H9 (cell line): Measurements from ENCODE around the gene ZNF687. TPM values are rescaled to one million over a fixed set of nuclear protein-coding genes. Genes with fewer than 3 reads are reported as not detected.

Experiments
- DNase-seq: peaks from one replicate; pipeline ENCODE4 v3.0.0-alpha.2; 2017
- H2AFZ ChIP-seq: one replicate; pipeline ENCODE4 v1.6.1; 2013; ENCODE audit warnings: mild to moderate bottlenecking, low read length, control low read depth, moderate library complexity
- H2AK5ac ChIP-seq: 2 replicates; pipeline ENCODE4 v1.6.1; 2013; ENCODE audit warnings: low read length, control low read depth, mixed read lengths; ENCODE audit not compliant: insufficient read length
- H2BK120ac ChIP-seq: one replicate; pipeline ENCODE4 v1.6.1; 2013; ENCODE audit warnings: low read depth, mild to moderate bottlenecking, low read length, control low read depth, inconsistent platforms; ENCODE audit not compliant: poor library complexity, severe bottlenecking
- H2BK12ac ChIP-seq: 2 replicates; pipeline ENCODE4 v1.6.1; 2013; ENCODE audit warnings: low read length, control low read depth, mixed read lengths, low read depth; ENCODE audit not compliant: insufficient read length
- H2BK15ac ChIP-seq: 2 replicates; pipeline ENCODE4 v1.6.1; 2013; ENCODE audit warnings: low read depth, low read length, control low read depth
- H2BK20ac ChIP-seq: one replicate; pipeline ENCODE4 v1.6.1; 2013; ENCODE audit warnings: low read depth, mild to moderate bottlenecking, low read length, control low read depth, inconsistent platforms; ENCODE audit not compliant: poor library complexity, severe bottlenecking
- H2BK5ac ChIP-seq: 2 replicates; pipeline ENCODE4 v1.6.1; 2013; ENCODE audit warnings: low read length, control low read depth, mixed read lengths; ENCODE audit not compliant: insufficient read length
- H3K14ac ChIP-seq: 2 replicates; pipeline ENCODE4 v1.6.1; 2013; ENCODE audit warnings: low read length, control low read depth; ENCODE audit not compliant: insufficient read depth
- H3K18ac ChIP-seq: 2 replicates; pipeline ENCODE4 v1.6.1; 2013; ENCODE audit warnings: low read depth, mild to moderate bottlenecking, mixed read lengths, low read length, control low read depth; ENCODE audit not compliant: insufficient read length
- H3K23ac ChIP-seq: 2 replicates; pipeline ENCODE4 v1.6.1; 2013; ENCODE audit warnings: low read length, control low read depth, mixed read lengths, low read depth; ENCODE audit not compliant: insufficient read length
- H3K23me2 ChIP-seq: 2 replicates; pipeline ENCODE4 v1.6.1; 2013; ENCODE audit warnings: low read depth, mild to moderate bottlenecking, mixed read lengths, low read length, control low read depth; ENCODE audit not compliant: insufficient read length, poor library complexity, severe bottlenecking
- H3K27ac ChIP-seq: 2 replicates; pipeline ENCODE4 v1.5.1; 2013; ENCODE audit warnings: low read length, control low read depth, mixed read lengths, low read depth; ENCODE audit not compliant: insufficient read length
- H3K27me3 ChIP-seq: 2 replicates; pipeline ENCODE4 v1.6.1; 2013; ENCODE audit warnings: low read length, control low read depth, inconsistent platforms; ENCODE audit not compliant: insufficient read depth
- H3K4ac ChIP-seq: 2 replicates; pipeline ENCODE4 v1.6.1; 2013; ENCODE audit warnings: low read depth, mild to moderate bottlenecking, control low read depth, inconsistent platforms, low read length, moderate library complexity
- H3K4me1 ChIP-seq: 2 replicates; pipeline ENCODE4 v1.6.1; 2013; ENCODE audit warnings: low read length, control low read depth, inconsistent platforms; ENCODE audit not compliant: insufficient read depth
- H3K4me2 ChIP-seq: 2 replicates; pipeline ENCODE4 v1.6.1; 2013; ENCODE audit warnings: low read length, control low read depth, mixed read lengths; ENCODE audit not compliant: insufficient read length, insufficient read depth
- H3K56ac ChIP-seq: 2 replicates; pipeline ENCODE4 v1.6.1; 2013; ENCODE audit warnings: low read depth, mild to moderate bottlenecking, mixed read lengths, low read length, control low read depth; ENCODE audit not compliant: insufficient read length
- H3K79me1 ChIP-seq: 2 replicates; pipeline ENCODE4 v1.6.1; 2013; ENCODE audit warnings: low read depth, mild to moderate bottlenecking, moderate library complexity, low read length, control low read depth, inconsistent platforms; ENCODE audit not compliant: insufficient read depth, poor library complexity, severe bottlenecking
- H3K79me2 ChIP-seq: 2 replicates; pipeline ENCODE4 v1.6.1; 2013; ENCODE audit warnings: low read length, control low read depth, inconsistent platforms; ENCODE audit not compliant: insufficient read depth
- H3K9ac ChIP-seq: 2 replicates; pipeline ENCODE4 v1.6.1; 2013; ENCODE audit warnings: low read length, control low read depth, mixed read lengths; ENCODE audit not compliant: insufficient read length; ENCODE audit errors: extremely low read depth
- H3K9me3 ChIP-seq: one replicate; pipeline ENCODE4 v1.6.1; 2013; ENCODE audit warnings: low read depth, low read length, inconsistent platforms; ENCODE audit not compliant: control insufficient read depth
- H3T11ph ChIP-seq: one replicate; pipeline ENCODE4 v1.6.1; 2013; ENCODE audit warnings: mild to moderate bottlenecking, low read length, control low read depth, inconsistent platforms
- H4K20me1 ChIP-seq: one replicate; pipeline ENCODE4 v1.6.1; 2013; ENCODE audit not compliant: control insufficient read depth, insufficient read length, insufficient read depth
- H4K5ac ChIP-seq: 2 replicates; pipeline ENCODE4 v1.6.1; 2013; ENCODE audit warnings: low read depth, mild to moderate bottlenecking, mixed read lengths, low read length, control low read depth; ENCODE audit not compliant: insufficient read length
- H4K8ac ChIP-seq: replicated peaks from 2 replicates; pipeline ENCODE4 v1.6.1; 2013; ENCODE audit warnings: low read length, control low read depth, mixed read lengths, low read depth; ENCODE audit not compliant: insufficient read length
- H4K91ac ChIP-seq: 2 replicates; pipeline ENCODE4 v1.6.1; 2013; ENCODE audit warnings: low read depth, mild to moderate bottlenecking, moderate library complexity, mixed read lengths, low read length, control low read depth; ENCODE audit not compliant: insufficient read length
- H3K27ac Mint-ChIP-seq, 3 experiments: 2 replicates in 2 of 3; 3 replicates in 1 of 3; pipeline ENCODE4 v1.8.0; 2020 to 2021; ENCODE audit warnings: mixed read lengths in 3 of 3, mild to moderate bottlenecking in 1 of 3, moderate library complexity in 1 of 3
- H3K27me3 Mint-ChIP-seq: 2 replicates; pipeline ENCODE4 v1.8.0; 2021; ENCODE audit warnings: low read depth, mild to moderate bottlenecking, moderate library complexity, mixed read lengths
- H3K36me3 Mint-ChIP-seq, 3 experiments: 2 replicates in 2 of 3; 3 replicates in 1 of 3; pipeline ENCODE4 v1.8.0; 2020 to 2021; ENCODE audit warnings: low read depth in 3 of 3, mixed read lengths in 3 of 3; ENCODE audit not compliant: insufficient read depth in 1 of 3
- H3K4me1 Mint-ChIP-seq, 2 experiments: 2 replicates each; pipeline ENCODE4 v1.8.0; 2020; ENCODE audit warnings: mixed read lengths in 2 of 2
- H3K4me3 Mint-ChIP-seq, 2 experiments: 2 replicates in 1 of 2; 3 replicates in 1 of 2; pipeline ENCODE4 v1.8.0; 2020 to 2021; ENCODE audit warnings: mild to moderate bottlenecking in 2 of 2, mixed read lengths in 2 of 2, moderate library complexity in 1 of 2
- H3K9me3 Mint-ChIP-seq, 2 experiments: 2 replicates in 1 of 2; 3 replicates in 1 of 2; pipeline ENCODE4 v1.8.0; 2020; ENCODE audit warnings: mild to moderate bottlenecking in 2 of 2, mixed read lengths in 2 of 2, moderate library complexity in 1 of 2
- WGBS: extraction: QIAGEN DNeasy Blood & Tissue Kit; methylation state at CpG from one replicate; pipeline ENCODE4 v1.1.7; 2013; ENCODE audit warnings: missing lambda C conversion rate, low lambda C conversion rate, mixed read lengths; ENCODE audit not compliant: insufficient read length; ENCODE audit errors: extremely low coverage; 5-methylcytosine and 5-hydroxymethylcytosine counted together
- total RNA-seq: library from RNA; stranded (reverse); gene quantifications from 2 replicates; pipeline ENCODE4 v1.2.1, GENCODE V29; 2021
- TF ChIP-seq, protein P1 (sequence below): fragments of 200-600 bp; sonication (generic); conservative IDR thresholded peaks from 3 replicates; pipeline ENCODE4 v1.8.0; 2021; ENCODE audit warnings: antibody characterized with exemption, mild to moderate bottlenecking

Gene ZNF687
- total RNA-seq, 1 experiment from 2014 or later, result 58.2 TPM

DNA sequence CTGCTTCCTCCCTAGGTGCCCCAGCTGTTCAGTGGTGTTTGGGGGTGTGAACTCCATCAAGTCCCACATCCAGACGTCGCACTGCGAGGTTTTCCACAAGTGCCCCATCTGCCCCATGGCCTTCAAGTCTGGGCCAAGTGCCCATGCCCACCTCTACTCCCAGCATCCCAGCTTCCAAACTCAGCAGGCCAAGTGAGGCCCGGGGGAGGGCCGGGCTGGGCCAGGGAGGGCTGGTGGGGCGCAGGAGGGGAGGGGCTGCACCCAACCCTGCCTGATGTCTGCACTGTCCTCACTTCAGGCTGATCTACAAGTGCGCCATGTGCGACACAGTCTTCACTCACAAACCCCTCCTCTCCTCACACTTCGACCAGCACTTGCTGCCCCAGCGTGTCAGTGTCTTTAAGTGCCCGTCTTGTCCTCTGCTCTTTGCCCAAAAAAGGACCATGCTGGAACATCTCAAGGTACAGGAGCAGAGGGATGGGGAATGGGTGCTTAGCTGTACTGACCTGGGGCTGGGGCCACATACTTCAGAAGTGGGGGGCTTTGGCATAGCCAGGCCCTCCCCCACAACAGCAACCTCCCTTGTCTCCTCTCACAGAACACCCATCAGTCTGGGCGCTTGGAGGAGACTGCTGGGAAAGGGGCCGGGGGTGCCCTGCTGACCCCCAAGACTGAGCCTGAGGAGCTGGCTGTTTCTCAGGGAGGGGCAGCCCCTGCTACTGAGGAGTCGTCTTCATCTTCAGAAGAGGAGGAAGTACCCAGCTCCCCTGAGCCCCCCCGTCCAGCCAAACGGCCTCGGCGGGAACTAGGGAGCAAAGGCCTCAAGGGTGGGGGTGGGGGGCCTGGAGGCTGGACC, 7.2 kb downstream of the ZNF687 start:
- Histone ChIP-seq H3K4me1 (no peaks in the 10 kb centered on the region), H3K23ac (no peak overlapping the region), H2BK20ac (no peak overlapping the region), H2BK120ac (no peak overlapping the region), H3K79me2 (peaks cover 2% of the 10 kb centered on the region; the same call in 1 of the 2 replicates), H2BK12ac (no peak overlapping the region), H3K56ac (no peak overlapping the region), H3K27me3 (no peaks in the 10 kb centered on the region), H4K5ac (no peak overlapping the region), H4K8ac (no peak overlapping the region), H2AFZ (no peak overlapping the region), H3K27ac (no peak overlapping the region), H3K18ac (no peak overlapping the region), H2AK5ac (no peak overlapping the region), H3K23me2 (no peaks in the 10 kb centered on the region), H3K4ac (no peak overlapping the region), H3K9ac (no peak overlapping the region), H4K20me1 (peaks cover 3% of the 10 kb centered on the region), H3K14ac (no peak overlapping the region), H3K4me2 (no peak overlapping the region), H2BK15ac (no peak overlapping the region), H3K79me1 (no peaks in the 10 kb centered on the region), H3T11ph (no peak overlapping the region), H4K91ac (no peak overlapping the region), H2BK5ac (no peak overlapping the region), H3K9me3 (no peaks in the 10 kb centered on the region)
- TF ChIP-seq, protein P1, sequence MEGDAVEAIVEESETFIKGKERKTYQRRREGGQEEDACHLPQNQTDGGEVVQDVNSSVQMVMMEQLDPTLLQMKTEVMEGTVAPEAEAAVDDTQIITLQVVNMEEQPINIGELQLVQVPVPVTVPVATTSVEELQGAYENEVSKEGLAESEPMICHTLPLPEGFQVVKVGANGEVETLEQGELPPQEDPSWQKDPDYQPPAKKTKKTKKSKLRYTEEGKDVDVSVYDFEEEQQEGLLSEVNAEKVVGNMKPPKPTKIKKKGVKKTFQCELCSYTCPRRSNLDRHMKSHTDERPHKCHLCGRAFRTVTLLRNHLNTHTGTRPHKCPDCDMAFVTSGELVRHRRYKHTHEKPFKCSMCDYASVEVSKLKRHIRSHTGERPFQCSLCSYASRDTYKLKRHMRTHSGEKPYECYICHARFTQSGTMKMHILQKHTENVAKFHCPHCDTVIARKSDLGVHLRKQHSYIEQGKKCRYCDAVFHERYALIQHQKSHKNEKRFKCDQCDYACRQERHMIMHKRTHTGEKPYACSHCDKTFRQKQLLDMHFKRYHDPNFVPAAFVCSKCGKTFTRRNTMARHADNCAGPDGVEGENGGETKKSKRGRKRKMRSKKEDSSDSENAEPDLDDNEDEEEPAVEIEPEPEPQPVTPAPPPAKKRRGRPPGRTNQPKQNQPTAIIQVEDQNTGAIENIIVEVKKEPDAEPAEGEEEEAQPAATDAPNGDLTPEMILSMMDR, result no peak
- Mint-ChIP-seq H3K4me3 (peak overlapping the region in 1 of 2 experiments; percentile 35; a peak in 1 of 5 replicates), H3K9me3 (no peaks in the 10 kb centered on the region; a peak in 1 of 5 replicates), H3K4me1 (peaks cover 30 to 49% of the 10 kb centered on the region in 2 experiments), H3K36me3 (peaks cover 58 to 92% (median 89%) of the 10 kb centered on the region in 3 experiments), H3K27ac (peak overlapping the region in 2 of 3 experiments; percentile 73 to 88; a peak in 3 of 7 replicates), H3K27me3 (peaks cover 2% of the 10 kb centered on the region; the same call in 1 of the 2 replicates)
- no CpG with 5 or more reads among the region's 18 CpGs for WGBS
- no peak for DNase-seq
